Activated CD4-positive, CD25-positive, alpha-beta regulatory T cell (primary cell): ENCODE results near the gene LYPD5.
"Not testable (repeated sequence)": the region's sequence is repeated elsewhere in the genome, so short reads cannot be mapped to it uniquely, and the experiment has no call there.

ENCODE experiments used
- DNase-seq, 4 experiments: peaks; one replicate each; lab custom pipeline; 2025; lab: John Stamatoyannopoulos, UW

LYPD5 gene

GRCh38 chr19:43778651-43779050, 23.6 kb downstream of the LYPD5 start:
- no peak for DNase-seq

- no peak for DNase-seq
Measured at GRCh38 chr19:43777163-43777695, 25.0 kb downstream of the LYPD5 start.

GRCh38 chr19:43776286-43776685, 26.0 kb downstream of the LYPD5 start:
- peak in 2 of 4 experiments; percentile 21 to 29 for DNase-seq

GRCh38 chr19:43775299-43775890, 26.9 kb downstream of the LYPD5 start:
- no peak for DNase-seq

- not testable (repeated sequence) for DNase-seq
Measured at GRCh38 chr19:43774940-43775258, 27.3 kb downstream of the LYPD5 start.

GRCh38 chr19:43774103-43774939, 27.9 kb downstream of the LYPD5 start:
- no peak for DNase-seq

- DNase-seq: no peak
Measured at GRCh38 chr19:43773725-43774102, 28.5 kb downstream of the LYPD5 start.

GRCh38 chr19:43769256-43769655, 33.0 kb downstream of the LYPD5 start:
- DNase-seq: no peak

- DNase-seq: no peak
Measured at GRCh38 chr19:43768273-43769050, 33.8 kb downstream of the LYPD5 start.

- DNase-seq: no peak
Measured at GRCh38 chr19:43767818-43768217, 34.4 kb downstream of the LYPD5 start.

- DNase-seq: no peak
Measured at GRCh38 chr19:43767316-43767715, 34.9 kb downstream of the LYPD5 start.

GRCh38 chr19:43766755-43767043, 35.5 kb downstream of the LYPD5 start:
- no peak for DNase-seq

GRCh38 chr19:43765109-43765876, 37.0 kb downstream of the LYPD5 start:
- peak; percentile 38 to 63 (median 50) for DNase-seq

- not testable (repeated sequence) for DNase-seq
Measured at GRCh38 chr19:43764684-43765083, 37.6 kb downstream of the LYPD5 start.

GRCh38 chr19:43763473-43763939, 38.7 kb downstream of the LYPD5 start:
- DNase-seq: no peak

- no peak for DNase-seq
Measured at GRCh38 chr19:43762814-43763213, 39.4 kb downstream of the LYPD5 start.

GRCh38 chr19:43760941-43761340, 41.3 kb downstream of the LYPD5 start:
- no peak for DNase-seq

- no peak for DNase-seq
Measured at GRCh38 chr19:43759515-43759914, 42.7 kb downstream of the LYPD5 start.

- peak; percentile 46 to 72 (median 61) for DNase-seq
Measured at GRCh38 chr19:43755256-43755801, 46.9 kb downstream of the LYPD5 start.

- DNase-seq: peak; percentile 96 to 97 (median 97)
Measured at GRCh38 chr19:43754503-43755255, 47.6 kb downstream of the LYPD5 start, which contains the start of gene SMG9. Gene SMG9, minus strand, starts transcription at chr19:43754962. Its CDS starts 4,221 bp downstream, at chr19:43750741.

- no peak for DNase-seq
Measured at GRCh38 chr19:43754253-43754502, 48.1 kb downstream of the LYPD5 start.
